CD4-positive, CD25-positive, alpha-beta regulatory T cell (primary cell): ENCODE data around the gene PRSS2. TPM values are rescaled to one million over a fixed set of nuclear protein-coding genes. Genes with fewer than 3 reads are reported as not detected.
A peak's percentile ranks its signal among the peaks of the same experiment; 100 is the strongest.
"Not testable (repeated sequence)": the region's sequence is repeated elsewhere in the genome, so short reads cannot be mapped to it uniquely, and the experiment has no call there.

Experiments
- ATAC-seq, 2 donors: fragments of 150-1000 bp; cut with Tn5 transposase; one replicate each; pipeline ENCODE4 v1.10.0; 2021; ENCODE audit warnings: low read depth in 2 of 2, moderate number of reproducible peaks in 2 of 2, moderate library complexity in 1 of 2
- DNase-seq, 3 donors: peaks; one replicate each; pipeline versions ENCODE4 v3.0.0 to v3.0.0-alpha.2; 2012 to 2022; ENCODE audit warnings: mixed read lengths in 1 of 3
- H3K27ac ChIP-seq: one replicate; pipeline ENCODE4 v1.7.0; 2013; ENCODE audit warnings: mild to moderate bottlenecking, low read length; ENCODE audit not compliant: insufficient read depth, poor library complexity, severe bottlenecking
- H3K27me3 ChIP-seq: one replicate; pipeline ENCODE4 v1.7.0; 2013; ENCODE audit warnings: low read length; ENCODE audit not compliant: control insufficient read depth, insufficient read depth
- H3K36me3 ChIP-seq: one replicate; pipeline ENCODE4 v1.7.0; 2013; ENCODE audit warnings: mild to moderate bottlenecking, low read length, moderate library complexity; ENCODE audit not compliant: control insufficient read depth, insufficient read depth
- H3K4me1 ChIP-seq: 2 replicates; pipeline ENCODE4 v1.7.0; 2013; ENCODE audit warnings: mild to moderate bottlenecking, low read length; ENCODE audit not compliant: insufficient read depth, control insufficient read depth, poor library complexity, severe bottlenecking
- H3K4me3 ChIP-seq: one replicate; pipeline ENCODE4 v1.7.0; 2013; ENCODE audit warnings: low read depth, mild to moderate bottlenecking, low read length, moderate library complexity
- H3K9me3 ChIP-seq, 2 experiments: 1 replicate in 1 of 2; 2 replicates in 1 of 2; pipeline ENCODE4 v1.7.0; 2013; ENCODE audit warnings: low read length in 2 of 2, mild to moderate bottlenecking in 1 of 2, moderate library complexity in 1 of 2; ENCODE audit not compliant: control insufficient read depth in 2 of 2
- H3K27ac Mint-ChIP-seq, 3 donors: one replicate each; pipeline ENCODE4 v1.8.0; 2020 to 2022; ENCODE audit warnings: mild to moderate bottlenecking in 3 of 3, mixed read lengths in 3 of 3, moderate library complexity in 2 of 3
- H3K27me3 Mint-ChIP-seq: one replicate; pipeline ENCODE4 v1.8.0; 2022; ENCODE audit warnings: mild to moderate bottlenecking, mixed read lengths
- H3K36me3 Mint-ChIP-seq: one replicate; pipeline ENCODE4 v1.8.0; 2020; ENCODE audit warnings: mixed read lengths
- H3K4me1 Mint-ChIP-seq, 4 donors: one replicate each; pipeline ENCODE4 v1.8.0; 2020 to 2022; ENCODE audit warnings: mixed read lengths in 4 of 4, mild to moderate bottlenecking in 1 of 4
- H3K4me3 Mint-ChIP-seq, 4 donors: one replicate each; pipeline ENCODE4 v1.8.0; 2020 to 2022; ENCODE audit warnings: mild to moderate bottlenecking in 4 of 4, mixed read lengths in 4 of 4, moderate library complexity in 3 of 4
- H3K9me3 Mint-ChIP-seq, 7 donors: one replicate each; pipeline ENCODE4 v1.8.0; 2020 to 2022; ENCODE audit warnings: mixed read lengths in 7 of 7, mild to moderate bottlenecking in 3 of 7, moderate library complexity in 2 of 7
- polyA plus RNA-seq, 4 donors: library from polyadenylated mRNA; unstranded; fragments of 300-500 nt; fragmentation: Illumina TruSeq; gene quantifications; one replicate each; pipeline ENCODE4 v1.2.3, GENCODE V29; 2021
- total RNA-seq: library from RNA; stranded (reverse); gene quantifications from one replicate; pipeline ENCODE4 v1.2.3, GENCODE V29; 2022

PRSS2 gene
- total RNA-seq, result 0.52 TPM
- polyA plus RNA-seq, result 1 to 10 TPM; 1.5 to 3.2 (median 2.7) TPM

DNA sequence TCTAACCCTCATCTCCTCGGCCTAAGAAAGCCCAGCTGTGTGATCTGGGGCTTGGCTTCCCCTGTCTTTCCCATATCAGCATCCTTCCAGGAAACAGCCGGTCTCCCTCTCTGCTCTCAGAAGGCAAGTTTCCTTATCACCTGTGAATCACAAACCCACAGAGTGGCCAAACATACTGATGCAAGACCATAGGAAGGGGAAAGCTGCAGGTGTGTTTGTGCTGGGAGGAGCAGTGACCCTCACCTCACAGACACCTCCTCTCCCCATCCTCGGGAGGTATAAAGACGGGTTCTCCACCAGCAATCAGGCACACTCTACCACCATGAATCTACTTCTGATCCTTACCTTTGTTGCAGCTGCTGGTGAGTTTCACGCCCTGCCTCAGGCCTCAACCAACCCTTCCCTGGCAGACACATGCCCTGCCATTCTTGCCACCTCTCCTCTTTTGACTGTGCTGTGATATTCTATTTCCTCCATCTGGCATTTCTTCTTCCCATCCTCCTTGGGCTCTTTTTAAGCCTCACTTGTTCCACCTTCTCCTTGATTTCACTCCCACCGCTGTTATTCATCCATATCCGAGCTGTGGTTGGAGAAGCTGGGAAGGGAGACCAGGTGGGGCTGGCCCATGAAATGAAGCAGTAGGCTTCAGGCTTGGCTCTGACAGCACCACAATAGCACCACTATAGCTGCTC lies at the start of gene PRSS2:
PRSS2 (plus strand) TSS at position 310 of the 692 bp plus-strand sequence; CDS start at position 323, 13 bp downstream.
- Mint-ChIP-seq H3K9me3 (no peaks in the 10 kb centered on the region), H3K36me3 (no peaks in the 10 kb centered on the region), H3K4me3 (no peak within 1 kb of the TSS), H3K27me3 (no peaks in the 10 kb centered on the region), H3K4me1 (peaks cover 0 to 11% (median 3%) of the 10 kb centered on the region in 4 donors), H3K27ac (peak within 1 kb of the TSS in 2 of 3 donors; percentile 62 to 72)
- no peak for DNase-seq
- Histone ChIP-seq H3K27ac (no peak within 1 kb of the TSS), H3K27me3 (no peaks in the 10 kb centered on the region), H3K4me1 (no peaks in the 10 kb centered on the region), H3K9me3 (no peaks in the 10 kb centered on the region), H3K36me3 (no peaks in the 10 kb centered on the region), H3K4me3 (no peak within 1 kb of the TSS)
- ATAC-seq, result no peak

DNA sequence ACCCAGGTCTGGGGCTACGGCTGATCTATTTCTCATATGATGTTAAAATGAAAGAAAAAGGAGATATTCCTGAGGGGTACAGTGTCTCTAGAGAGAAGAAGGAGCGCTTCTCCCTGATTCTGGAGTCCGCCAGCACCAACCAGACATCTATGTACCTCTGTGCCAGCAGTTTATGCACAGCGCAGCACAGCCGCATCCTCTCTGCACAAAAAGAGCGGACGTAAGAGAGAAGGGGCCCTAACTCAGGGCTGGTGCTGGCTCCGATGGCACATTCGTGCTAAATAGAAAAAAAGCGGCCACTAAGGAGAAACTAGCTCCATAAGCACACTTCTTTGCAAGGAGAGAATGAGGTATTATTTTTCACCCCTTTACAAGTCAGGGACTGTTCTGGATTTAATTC lies 49.8 kb upstream of the PRSS2 start:
- ATAC-seq, result peak in 1 of 2 donors; percentile 53

DNA sequence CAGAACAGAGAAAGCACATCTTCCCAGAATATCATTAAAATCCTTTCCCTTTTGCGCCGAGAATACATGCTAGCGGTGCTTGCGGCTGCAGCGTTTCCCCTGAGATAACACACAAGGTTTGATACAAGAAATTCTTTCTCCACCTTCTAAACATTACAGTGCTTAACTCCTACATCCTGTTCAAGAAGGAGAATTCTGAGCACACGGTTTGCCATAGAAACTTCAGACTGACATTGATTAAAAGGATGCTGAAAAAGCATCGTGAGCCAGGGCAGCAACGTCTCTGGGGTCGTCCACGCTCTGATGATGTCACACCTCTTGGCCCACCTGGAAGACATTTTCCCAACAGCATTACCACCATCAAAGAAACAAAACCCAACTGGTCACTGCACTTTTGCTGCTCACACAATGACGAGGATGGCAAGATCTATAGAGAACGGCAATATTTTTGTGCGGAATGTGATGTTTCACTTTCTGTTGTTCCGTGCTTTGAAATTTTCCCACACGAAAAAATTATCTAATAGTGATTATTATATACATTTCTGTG lies 48.4 kb upstream of the PRSS2 start:
- Histone ChIP-seq H3K27ac (peak overlapping the region; percentile 74), H3K4me1 (no peaks in the 10 kb centered on the region), H3K27me3 (no peaks in the 10 kb centered on the region), H3K36me3 (no peaks in the 10 kb centered on the region), H3K9me3 (no peaks in the 10 kb centered on the region), H3K4me3 (peak overlapping the region; percentile 83)
- ATAC-seq (no peak), DNase-seq (no peak)
- Mint-ChIP-seq H3K4me1 (peaks cover 6 to 45% (median 24%) of the 10 kb centered on the region in 4 donors), H3K9me3 (peaks cover 0 to under 1% (median 0%) of the 10 kb centered on the region in 7 donors), H3K36me3 (no peaks in the 10 kb centered on the region), H3K27me3 (no peaks in the 10 kb centered on the region), H3K4me3 (peak overlapping the region; percentile 91 to 97 (median 92)), H3K27ac (peak overlapping the region; percentile 66 to 98 (median 98))

More for the DNA sequence above, 49.8 kb upstream of the PRSS2 start:
- H3K36me3 Mint-ChIP-seq, result no peaks in the 10 kb centered on the region
- Histone ChIP-seq H3K4me1 (peaks cover under 1% of the 10 kb centered on the region), H3K36me3 (no peaks in the 10 kb centered on the region), H3K27me3 (no peaks in the 10 kb centered on the region), H3K9me3 (no peaks in the 10 kb centered on the region), H3K4me3 (peak overlapping the region; percentile 83), H3K27ac (peak overlapping the region; percentile 74)
- peak in 1 of 3 donors; percentile 47 for DNase-seq
- H3K9me3 Mint-ChIP-seq, result no peaks in the 10 kb centered on the region
- H3K27me3 Mint-ChIP-seq, result no peaks in the 10 kb centered on the region
- H3K27ac Mint-ChIP-seq, result peak overlapping the region; percentile 91 to 98 (median 91)
- peak overlapping the region; percentile 91 to 97 (median 92) for H3K4me3 Mint-ChIP-seq
- peaks cover 6 to 58% (median 31%) of the 10 kb centered on the region in 4 donors for H3K4me1 Mint-ChIP-seq

DNA sequence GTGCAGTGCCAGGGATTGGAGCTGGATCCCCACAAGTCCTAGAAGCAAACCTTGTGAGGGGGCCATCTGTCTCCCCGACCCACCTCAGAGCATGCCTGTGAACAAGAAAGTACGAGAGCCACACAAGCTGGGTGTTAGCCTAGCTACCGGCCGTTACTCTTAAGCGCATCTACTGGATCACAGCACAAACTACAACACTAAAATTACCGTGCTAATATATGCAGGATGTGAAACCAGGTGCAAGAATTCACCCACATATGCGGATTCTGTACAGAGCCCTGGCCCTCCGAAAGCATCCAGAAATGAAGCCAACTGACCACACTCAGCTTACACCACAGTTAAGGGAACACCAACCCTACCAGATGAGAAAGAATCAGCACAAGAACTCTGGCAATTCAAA lies 37.5 kb upstream of the PRSS2 start:
- no peak overlapping the region for H3K4me3 ChIP-seq
- peak overlapping the region in 1 of 4 donors; percentile 57 for H3K4me3 Mint-ChIP-seq

DNA sequence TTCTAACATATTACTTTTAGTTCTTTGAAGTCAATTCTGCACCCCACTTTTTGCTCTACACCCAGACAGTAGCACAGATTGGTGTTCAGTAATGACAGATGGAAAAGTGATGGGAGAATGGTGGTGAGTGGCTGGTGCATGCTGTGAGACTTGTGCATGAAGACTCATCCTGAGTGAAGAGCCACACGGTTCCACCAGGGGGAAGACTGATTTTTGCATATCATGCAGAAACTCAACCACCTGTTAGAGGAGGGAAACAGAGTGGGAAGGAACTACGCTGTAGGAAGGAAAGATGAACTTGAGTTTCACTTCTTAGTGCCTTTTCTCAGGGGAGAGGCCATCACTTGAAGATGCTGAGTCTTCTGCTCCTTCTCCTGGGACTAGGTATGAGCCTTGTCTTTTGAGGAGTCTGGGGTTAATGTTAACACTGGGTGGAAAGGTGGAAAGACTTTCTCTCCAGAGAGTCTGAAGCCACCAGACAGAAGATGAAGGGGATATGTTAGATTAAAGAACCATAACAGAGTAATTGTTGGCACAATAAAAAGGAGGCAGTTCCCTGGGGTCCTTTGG lies 30.8 kb upstream of the PRSS2 start:
- H3K9me3 Mint-ChIP-seq, result no peaks in the 10 kb centered on the region
- no peaks in the 10 kb centered on the region for H3K4me1 ChIP-seq
- peaks cover 5% of the 10 kb centered on the region for H3K27me3 Mint-ChIP-seq
- peak in 1 of 2 donors; percentile 55 for ATAC-seq
- no peak overlapping the region for H3K4me3 ChIP-seq
- H3K36me3 ChIP-seq, result no peaks in the 10 kb centered on the region
- H3K27ac Mint-ChIP-seq, result peak overlapping the region in 2 of 3 donors; percentile 74 to 75
- H3K4me3 Mint-ChIP-seq, result peak overlapping the region; percentile 28 to 86 (median 70)
- H3K36me3 Mint-ChIP-seq, result no peaks in the 10 kb centered on the region
- H3K4me1 Mint-ChIP-seq, result peaks cover 0 to 8% (median 3%) of the 10 kb centered on the region in 4 donors
- H3K27ac ChIP-seq, result no peak overlapping the region
- no peaks in the 10 kb centered on the region for H3K27me3 ChIP-seq
- H3K9me3 ChIP-seq, result no peaks in the 10 kb centered on the region
- DNase-seq, result no peak

More for the DNA sequence above, 37.5 kb upstream of the PRSS2 start:
- ATAC-seq, result no peak
- peaks cover 5% of the 10 kb centered on the region for H3K27me3 Mint-ChIP-seq
- Histone ChIP-seq H3K27ac (no peak overlapping the region), H3K4me1 (no peaks in the 10 kb centered on the region), H3K36me3 (no peaks in the 10 kb centered on the region), H3K27me3 (no peaks in the 10 kb centered on the region), H3K9me3 (no peaks in the 10 kb centered on the region)
- no peaks in the 10 kb centered on the region for H3K9me3 Mint-ChIP-seq
- DNase-seq, result no peak
- H3K27ac Mint-ChIP-seq, result no peak overlapping the region
- no peaks in the 10 kb centered on the region for H3K36me3 Mint-ChIP-seq
- no peaks in the 10 kb centered on the region for H3K4me1 Mint-ChIP-seq

DNA sequence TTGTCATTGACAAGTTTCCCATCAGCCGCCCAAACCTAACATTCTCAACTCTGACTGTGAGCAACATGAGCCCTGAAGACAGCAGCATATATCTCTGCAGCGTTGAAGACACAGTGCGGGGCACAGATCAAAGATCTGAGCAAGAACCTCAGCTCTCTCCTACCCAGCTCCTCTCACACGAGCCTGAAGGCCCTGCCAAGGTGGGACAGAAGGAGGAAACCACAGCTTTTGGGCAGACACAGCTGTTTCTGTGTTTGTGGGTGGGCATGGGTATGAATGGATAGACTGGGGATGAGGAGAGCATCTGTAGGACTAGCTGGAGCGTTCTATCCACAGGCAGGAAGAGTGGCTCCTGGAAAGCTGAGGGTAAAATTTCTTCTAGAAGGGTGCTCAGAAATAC lies 30.0 kb upstream of the PRSS2 start:
- DNase-seq (no peak), ATAC-seq (no peak)
- H3K36me3 ChIP-seq, result no peaks in the 10 kb centered on the region
- H3K27me3 Mint-ChIP-seq, result no peaks in the 10 kb centered on the region
- no peaks in the 10 kb centered on the region for H3K9me3 ChIP-seq
- H3K4me3 Mint-ChIP-seq, result peak overlapping the region in 1 of 4 donors; percentile 55
- H3K27ac Mint-ChIP-seq, result peak overlapping the region in 1 of 3 donors; percentile 65
- H3K4me3 ChIP-seq, result no peak overlapping the region
- H3K27ac ChIP-seq, result no peak overlapping the region
- peaks cover 0 to 8% (median 3%) of the 10 kb centered on the region in 4 donors for H3K4me1 Mint-ChIP-seq
- no peaks in the 10 kb centered on the region for H3K4me1 ChIP-seq
- no peaks in the 10 kb centered on the region for H3K9me3 Mint-ChIP-seq
- no peaks in the 10 kb centered on the region for H3K27me3 ChIP-seq
- H3K36me3 Mint-ChIP-seq, result no peaks in the 10 kb centered on the region

DNA sequence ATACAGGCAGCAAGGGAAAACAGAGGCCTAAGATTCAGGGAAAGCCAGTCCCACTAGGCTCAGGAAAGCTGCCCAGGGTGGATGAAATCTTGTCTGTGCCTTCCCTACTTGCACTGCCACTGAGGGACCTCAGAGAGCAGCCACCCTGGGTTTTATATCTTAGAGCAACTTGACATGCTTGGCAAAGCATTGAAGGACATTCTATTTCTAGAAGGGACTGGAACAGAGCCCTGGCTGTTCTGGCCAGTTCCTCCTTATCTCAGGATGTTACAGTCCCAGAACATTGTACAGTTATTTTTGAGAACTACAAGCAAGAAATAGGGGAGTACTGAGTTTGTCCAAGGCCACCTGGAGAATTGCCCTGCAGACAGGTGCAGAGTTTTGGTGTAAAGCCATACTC lies 28.8 kb upstream of the PRSS2 start:
- not testable (repeated sequence) for H3K9me3 ChIP-seq, H3K36me3 Mint-ChIP-seq, H3K4me3 Mint-ChIP-seq, ATAC-seq, H3K9me3 Mint-ChIP-seq, H3K4me1 Mint-ChIP-seq, H3K4me3 ChIP-seq, H3K36me3 ChIP-seq, H3K27ac ChIP-seq, H3K4me1 ChIP-seq, DNase-seq, H3K27me3 ChIP-seq, H3K27ac Mint-ChIP-seq, H3K27me3 Mint-ChIP-seq
